GM23248 (cell line): ENCODE results near the gene WDTC1. TPM values are rescaled to one million over a fixed set of nuclear protein-coding genes. Genes with fewer than 3 reads are reported as not detected.
A peak's percentile ranks its signal among the peaks of the same experiment; 100 is the strongest.

Experiments
- DNase-seq: peaks from one replicate; pipeline ENCODE4 v3.0.0-alpha.2; 2015
- H2AFZ ChIP-seq: fragments of 200-600 bp; sonication (generic); 2 replicates; pipeline ENCODE4 v1.6.1; 2016; ENCODE audit warnings: antibody characterized with exemption
- H3F3A ChIP-seq: fragments of 200-600 bp; sonication (generic); 2 replicates; pipeline ENCODE4 v1.6.1; 2016; ENCODE audit warnings: mild to moderate bottlenecking, antibody characterized with exemption, mixed run types; ENCODE audit not compliant: insufficient read depth
- H3K27ac ChIP-seq: fragments of 200-600 bp; sonication (generic); 2 replicates; pipeline ENCODE4 v1.5.1; 2016; ENCODE audit warnings: mild to moderate bottlenecking
- H3K27me3 ChIP-seq: fragments of 200-600 bp; sonication (generic); replicated peaks from 2 replicates; pipeline ENCODE4 v1.6.1; 2016; ENCODE audit warnings: mild to moderate bottlenecking; ENCODE audit not compliant: insufficient read depth
- H3K36me3 ChIP-seq: fragments of 200-600 bp; sonication (generic); 2 replicates; pipeline ENCODE4 v1.6.1; 2016; ENCODE audit warnings: low read depth, mild to moderate bottlenecking
- H3K4me1 ChIP-seq: fragments of 200-600 bp; sonication (generic); 2 replicates; pipeline ENCODE4 v1.6.1; 2016; ENCODE audit warnings: mild to moderate bottlenecking; ENCODE audit not compliant: insufficient read depth
- H3K4me2 ChIP-seq: fragments of 200-600 bp; sonication (generic); one replicate; pipeline ENCODE4 v1.6.1; 2016; ENCODE audit warnings: mild to moderate bottlenecking; ENCODE audit not compliant: unreplicated experiment
- H3K4me3 ChIP-seq: fragments of 200-600 bp; sonication (generic); 2 replicates; pipeline ENCODE4 v1.5.1; 2016; ENCODE audit warnings: mild to moderate bottlenecking
- H3K79me2 ChIP-seq: fragments of 200-600 bp; sonication (generic); 2 replicates; pipeline ENCODE4 v1.6.1; 2016; ENCODE audit warnings: mild to moderate bottlenecking; ENCODE audit not compliant: insufficient read depth
- H3K9ac ChIP-seq: fragments of 200-600 bp; sonication (generic); 2 replicates; pipeline ENCODE4 v1.6.1; 2016; ENCODE audit warnings: mild to moderate bottlenecking
- H3K9me2 ChIP-seq: fragments of 200-600 bp; sonication (generic); 2 replicates; pipeline ENCODE4 v1.6.1; 2016; ENCODE audit warnings: mixed run types, mild to moderate bottlenecking, moderate library complexity; ENCODE audit not compliant: insufficient read depth
- H3K9me3 ChIP-seq: fragments of 200-600 bp; sonication (generic); one replicate; pipeline ENCODE4 v1.6.1; 2017; ENCODE audit warnings: low read depth
- H4K20me1 ChIP-seq: fragments of 200-600 bp; sonication (generic); 2 replicates; pipeline ENCODE4 v1.6.0; 2016; ENCODE audit not compliant: insufficient read depth
- EZH2 ChIP-seq: fragments of 200-600 bp; sonication (generic); IDR thresholded peaks from 2 replicates; pipeline ENCODE4 v1.6.1; 2018; ENCODE audit warnings: antibody characterized with exemption, mild to moderate bottlenecking; ENCODE audit not compliant: insufficient read depth, poor library complexity, severe bottlenecking
- EZH2phosphoT487 ChIP-seq: fragments of 200-600 bp; sonication (generic); IDR thresholded peaks from 2 replicates; pipeline ENCODE4 v1.6.1; 2018; ENCODE audit warnings: antibody characterized with exemption, moderate library complexity, mild to moderate bottlenecking, low read depth; ENCODE audit not compliant: insufficient read depth
- WGBS, 2 experiments: methylation state at CpG; one replicate each; pipeline ENCODE4 v1.1.6; 2015 to 2017; ENCODE audit warnings: low lambda C conversion rate in 2 of 2, low coverage in 1 of 2; ENCODE audit errors: missing lambda C conversion rate in 2 of 2; 5-methylcytosine and 5-hydroxymethylcytosine counted together
- in situ Hi-C: fragments of 300-500 bp; cut with MboI; formaldehyde crosslinking; loops from 2 replicates; pipeline ENCODE4 v1.15.0; 2020
- polyA plus RNA-seq: library from polyadenylated mRNA; unstranded; fragments of >200 nt; fragmentation: Nextera tagmentation; extraction: Ambion mirVana; gene quantifications from 2 replicates; pipeline ENCODE4 v1.2.1, GENCODE V29; 2016
- small RNA-seq: library from RNA; depleted of rRNA; stranded (forward); fragments of <200 nt; gene quantifications from one replicate; pipeline ENCODE3, GENCODE V24; 2014; ENCODE audit warnings: low read depth, low replicate concordance
- total RNA-seq: library from RNA; depleted of rRNA; stranded (reverse); fragments of >200 nt; shearing (Covaris generic); gene quantifications from 2 replicates; pipeline ENCODE4 v1.2.3, GENCODE V29; 2014; rRNA removed

The WDTC1 gene
- total and polyA plus RNA-seq, 2 experiments from 2014 or later = 4.1 to 24.0 TPM

GRCh38 chr1:27356619-27357280 lies 122.3 kb downstream of the WDTC1 start:
- no peak overlapping the region for H3K4me3 ChIP-seq
- no peaks in the 10 kb centered on the region for H3K27me3 ChIP-seq
- whole genome bisulfite sequencing, 2 experiments = 84 to 89% methylated on average over 34 to 37 of the region's 37 CpGs
- no peak overlapping the region for H2AFZ ChIP-seq
- no peaks in the 10 kb centered on the region for H3K9me2 ChIP-seq
- H3K36me3 ChIP-seq = peaks cover 1% of the 10 kb centered on the region; the same call in 1 of the 2 replicates
- no peaks in the 10 kb centered on the region for H3K9me3 ChIP-seq
- H4K20me1 ChIP-seq = no peaks in the 10 kb centered on the region
- no peaks in the 10 kb centered on the region for H3K4me1 ChIP-seq
- TF ChIP-seq EZH2phosphoT487 (no peak), EZH2 (no peak)
- H3K4me2 ChIP-seq = no peak overlapping the region
- in situ Hi-C loops = no loop called here
- H3K27ac ChIP-seq = no peak overlapping the region
- H3K9ac ChIP-seq = no peak overlapping the region
- no peaks in the 10 kb centered on the region for H3K79me2 ChIP-seq
- DNase-seq = no peak
- no peaks in the 10 kb centered on the region for H3F3A ChIP-seq

- no peaks in the 10 kb centered on the region for H3K27me3 ChIP-seq
- H3K9me2 ChIP-seq = no peaks in the 10 kb centered on the region
- no peak overlapping the region for H3K9ac ChIP-seq
- H3K4me1 ChIP-seq = no peaks in the 10 kb centered on the region
- no peak overlapping the region for H3K4me2 ChIP-seq
- no peaks in the 10 kb centered on the region for H3K9me3 ChIP-seq
- TF ChIP-seq EZH2 = no peak
- TF ChIP-seq EZH2phosphoT487 = no peak
- no peaks in the 10 kb centered on the region for H3K79me2 ChIP-seq
- H3K36me3 ChIP-seq = peaks cover 5% of the 10 kb centered on the region; the same call in 1 of the 2 replicates
- no peak overlapping the region for H2AFZ ChIP-seq
- H3K4me3 ChIP-seq = no peak overlapping the region
- no peaks in the 10 kb centered on the region for H3F3A ChIP-seq
- H4K20me1 ChIP-seq = no peaks in the 10 kb centered on the region
- H3K27ac ChIP-seq = no peak overlapping the region
- DNase-seq = peak; percentile 48
- WGBS, 2 experiments = 72 to 81% methylated on average over 30 to 40 of the region's 40 CpGs
- in situ Hi-C loops = no loop called here
Observed at GRCh38 chr1:27357281-27358037, 123.0 kb downstream of the WDTC1 start.

Small RNA genes lying within 50 kb of the gene (small RNA-seq; reads per million reads assigned to genes)
- not detected for gene RF00019
- not detected for gene RNU6-48P
- not detected for gene SNRPEP7

Other genes with a start within 250 kb of the WDTC1 start
- 311 and 327 TPM in 2 replicates for gene TRNP1, start 240.9 kb upstream of the WDTC1 start, total RNA-seq
- 17.7 and 19.1 TPM in 2 replicates for gene TRNP1, start 240.9 kb upstream of the WDTC1 start, polyA plus RNA-seq
- gene TENT5B, start 221.8 kb upstream of the WDTC1 start, total RNA-seq = 0.76 and 0.89 TPM in 2 replicates
- 1.2 TPM in 2 replicates for gene TENT5B, start 221.8 kb upstream of the WDTC1 start, polyA plus RNA-seq
- 8.5 and 12.9 TPM in 2 replicates for gene SLC9A1, start 79.5 kb upstream of the WDTC1 start, total RNA-seq
- 20.0 and 23.7 TPM in 2 replicates for gene SLC9A1, start 79.5 kb upstream of the WDTC1 start, polyA plus RNA-seq
- gene TMEM222, start 87.5 kb downstream of the WDTC1 start, total RNA-seq = 46.7 and 53.0 TPM in 2 replicates
- gene TMEM222, start 87.5 kb downstream of the WDTC1 start, polyA plus RNA-seq = 57.8 and 59.0 TPM in 2 replicates
- not detected in 2 replicates for gene SYTL1, start 107.4 kb downstream of the WDTC1 start, total RNA-seq
- not detected in 2 replicates for gene SYTL1, start 107.4 kb downstream of the WDTC1 start, polyA plus RNA-seq
- 31.5 and 40.3 TPM in 2 replicates for gene MAP3K6, start 132.3 kb downstream of the WDTC1 start, total RNA-seq
- gene MAP3K6, start 132.3 kb downstream of the WDTC1 start, polyA plus RNA-seq = 13.7 and 17.9 TPM in 2 replicates
- not detected in 2 replicates for gene FCN3, start 140.2 kb downstream of the WDTC1 start, total RNA-seq
- not detected in 2 replicates for gene FCN3, start 140.2 kb downstream of the WDTC1 start, polyA plus RNA-seq
- not detected in 2 replicates for gene CD164L2, start 148.7 kb downstream of the WDTC1 start, total RNA-seq
- gene CD164L2, start 148.7 kb downstream of the WDTC1 start, polyA plus RNA-seq = not detected in 2 replicates
- gene GPR3, start 158.0 kb downstream of the WDTC1 start, total RNA-seq = 0.32 and 0.38 TPM in 2 replicates
- gene GPR3, start 158.0 kb downstream of the WDTC1 start, polyA plus RNA-seq = 1.6 and 1.8 TPM in 2 replicates